Stimulated activated naive CD4-positive, alpha-beta T cell treated with Interleukin-2 at 50 U/mL for 16 hours (primary cell): Measurements from ENCODE around the gene SLC6A11.

Experiments used
- DNase-seq: peaks from one replicate; lab custom pipeline; 2025; lab: John Stamatoyannopoulos, UW

Gene SLC6A11

GRCh38 chr3:10930666-10931040 is 114.6 kb downstream of the SLC6A11 start:
- DNase-seq = no peak

GRCh38 chr3:10932596-10932995 is 116.6 kb downstream of the SLC6A11 start:
- no peak for DNase-seq

- no peak for DNase-seq
These were observed 117.0 kb downstream of the SLC6A11 start for GRCh38 chr3:10933021-10933420.

- DNase-seq = no peak
These were observed 117.4 kb downstream of the SLC6A11 start for GRCh38 chr3:10933470-10933804.

- no peak for DNase-seq
These were observed 117.9 kb downstream of the SLC6A11 start for GRCh38 chr3:10933805-10934481.

- no peak for DNase-seq
These were observed 119.0 kb downstream of the SLC6A11 start for GRCh38 chr3:10935028-10935427.

- no peak for DNase-seq
These were observed 120.0 kb downstream of the SLC6A11 start for GRCh38 chr3:10935846-10936631.

- DNase-seq = no peak
These were observed 120.7 kb downstream of the SLC6A11 start for GRCh38 chr3:10936686-10937085.

- DNase-seq = no peak
These were observed 121.3 kb downstream of the SLC6A11 start for GRCh38 chr3:10937141-10937825.

GRCh38 chr3:10939556-10939955 is 123.5 kb downstream of the SLC6A11 start:
- DNase-seq = no peak

GRCh38 chr3:10940106-10940505 is 124.1 kb downstream of the SLC6A11 start:
- no peak for DNase-seq

- DNase-seq = no peak
These were observed 125.9 kb downstream of the SLC6A11 start for GRCh38 chr3:10941972-10942371.

GRCh38 chr3:10942690-10943205 is 126.7 kb downstream of the SLC6A11 start:
- no peak for DNase-seq

GRCh38 chr3:10944866-10945265 is 128.8 kb downstream of the SLC6A11 start:
- no peak for DNase-seq

GRCh38 chr3:10945683-10946287 is 129.8 kb downstream of the SLC6A11 start:
- no peak for DNase-seq

- DNase-seq = no peak
These were observed 130.5 kb downstream of the SLC6A11 start for GRCh38 chr3:10946526-10946925.

GRCh38 chr3:10948326-10948725 is 132.3 kb downstream of the SLC6A11 start:
- DNase-seq = no peak

- no peak for DNase-seq
These were observed 133.2 kb downstream of the SLC6A11 start for GRCh38 chr3:10949197-10949596.

GRCh38 chr3:10950476-10951294 is 134.7 kb downstream of the SLC6A11 start:
- DNase-seq = no peak

- no peak for DNase-seq
These were observed 135.4 kb downstream of the SLC6A11 start for GRCh38 chr3:10951295-10951926.

GRCh38 chr3:10952525-10952924 is 136.5 kb downstream of the SLC6A11 start:
- DNase-seq = no peak
